Measurements from ENCODE around the gene ANKRD13B. TPM values are rescaled to one million over a fixed set of nuclear protein-coding genes. Genes with fewer than 3 reads are reported as not detected.

ANKRD13B gene
- total and polyA plus RNA-seq, 2 donors (not counting 1 experiment from before 2014, with no cell fraction given): 1.6 to 2.8 TPM

DNA sequence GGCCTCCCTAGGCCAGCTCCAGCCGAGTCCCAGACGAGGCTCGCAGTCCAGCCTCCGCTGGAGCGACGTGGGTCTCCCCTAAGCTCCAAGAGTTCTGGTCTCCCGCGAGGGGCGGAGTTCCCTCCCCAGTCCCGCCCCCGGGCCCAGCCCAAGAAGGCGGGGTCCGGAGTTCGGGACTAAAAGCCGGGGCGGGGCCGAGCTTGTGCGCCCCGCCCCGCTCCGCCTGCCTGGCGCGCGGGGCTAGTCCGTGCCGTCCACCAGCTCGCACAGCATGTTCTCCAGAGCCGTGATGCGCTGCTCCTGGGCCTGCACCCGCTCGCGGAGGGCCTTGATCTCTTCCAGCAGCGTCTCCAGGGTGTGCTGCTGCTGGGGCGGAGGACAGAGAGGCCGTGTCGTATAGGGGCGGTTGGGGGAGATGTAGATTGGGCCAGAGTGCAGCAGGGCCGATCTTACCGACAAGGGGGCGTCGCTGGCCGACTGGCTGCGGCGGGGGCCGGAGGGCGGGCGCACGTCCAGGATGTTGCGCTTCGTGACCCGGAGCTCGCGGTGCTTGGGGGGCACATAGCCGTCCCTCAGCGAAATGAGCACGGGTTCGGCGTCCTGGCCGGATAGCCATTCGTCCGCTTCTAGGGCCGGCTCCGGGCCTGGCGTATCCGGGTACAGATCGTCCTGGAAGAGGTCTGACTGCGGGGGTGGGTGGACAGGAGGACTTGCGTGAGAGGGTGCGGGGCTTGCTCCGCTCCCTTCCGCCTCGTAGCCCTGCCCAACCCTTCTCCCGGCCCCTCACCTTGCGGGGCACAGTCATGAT lies 22.8 kb downstream of the ANKRD13B start:
- ChIA-PET CTCF (interaction anchor here (0.7 to 15.4 kb wide), 11 partner anchors 20 to 314 kb away, joined by 3 to 336 read pairs (median 8); partner anchors contain the start of genes ABHD15, ANKRD13B, GIT1 and SSH2), POLR2A (interaction anchor here (0.7 to 1.6 kb wide), 6 partner anchors 24 to 314 kb away, joined by 3 to 7 read pairs (median 3); partner anchors contain the start of genes ABHD15 and SSH2)
- WGBS (ENCODE audit: insufficient coverage): 2% methylated on average over 69 of the region's 74 CpGs
- TF ChIP-seq, protein P1, sequence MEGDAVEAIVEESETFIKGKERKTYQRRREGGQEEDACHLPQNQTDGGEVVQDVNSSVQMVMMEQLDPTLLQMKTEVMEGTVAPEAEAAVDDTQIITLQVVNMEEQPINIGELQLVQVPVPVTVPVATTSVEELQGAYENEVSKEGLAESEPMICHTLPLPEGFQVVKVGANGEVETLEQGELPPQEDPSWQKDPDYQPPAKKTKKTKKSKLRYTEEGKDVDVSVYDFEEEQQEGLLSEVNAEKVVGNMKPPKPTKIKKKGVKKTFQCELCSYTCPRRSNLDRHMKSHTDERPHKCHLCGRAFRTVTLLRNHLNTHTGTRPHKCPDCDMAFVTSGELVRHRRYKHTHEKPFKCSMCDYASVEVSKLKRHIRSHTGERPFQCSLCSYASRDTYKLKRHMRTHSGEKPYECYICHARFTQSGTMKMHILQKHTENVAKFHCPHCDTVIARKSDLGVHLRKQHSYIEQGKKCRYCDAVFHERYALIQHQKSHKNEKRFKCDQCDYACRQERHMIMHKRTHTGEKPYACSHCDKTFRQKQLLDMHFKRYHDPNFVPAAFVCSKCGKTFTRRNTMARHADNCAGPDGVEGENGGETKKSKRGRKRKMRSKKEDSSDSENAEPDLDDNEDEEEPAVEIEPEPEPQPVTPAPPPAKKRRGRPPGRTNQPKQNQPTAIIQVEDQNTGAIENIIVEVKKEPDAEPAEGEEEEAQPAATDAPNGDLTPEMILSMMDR (IDR thresholded peaks at IDR 0.05): no peak
- no peak for TF ChIP-seq EZH2 (IDR thresholded peaks at IDR 0.05; ENCODE audit: borderline replicate concordance, insufficient read depth, low read depth, low read length, poor library complexity, severe bottlenecking)
- no peak overlapping the region for H3K27ac ChIP-seq (ENCODE audit: low read length in 2 of 2)
- H3K4me1 ChIP-seq (ENCODE audit: control insufficient read depth in 2 of 2, insufficient read depth in 2 of 2, low read length in 2 of 2): peaks cover 51 to 56% of the 10 kb centered on the region in 2 donors
- peak overlapping the region; percentile 100 for H3K4me2 ChIP-seq (replicated peaks; ENCODE audit: low read depth, low read length, poor library complexity, severe bottlenecking)
- H3K9me3 Mint-ChIP-seq (ENCODE audit: insufficient read depth): no peaks in the 10 kb centered on the region
- peaks cover 0 to 40% (median 12%) of the 10 kb centered on the region in 4 experiments for H3K27me3 ChIP-seq (replicated peaks in 1 of 4; ENCODE audit: control extremely low read depth in 1 of 4, control insufficient read depth in 3 of 4, insufficient read depth in 4 of 4, low read length in 3 of 4)
- peaks cover 41% of the 10 kb centered on the region for H4K20me1 ChIP-seq (ENCODE audit: control insufficient read depth, insufficient read depth, low read length, poor library complexity, severe bottlenecking)
- peak overlapping the region; percentile 36 to 73 (median 50) for H3K4me3 ChIP-seq (ENCODE audit: control extremely low read depth in 1 of 5, extremely low read depth in 1 of 5, insufficient read depth in 1 of 5, low read depth in 2 of 5, low read length in 4 of 5)
- H3K9ac ChIP-seq (ENCODE audit: low read length): peak overlapping the region; percentile 68
- peak; percentile 87 for DNase-seq
- peak; percentile 72 for ATAC-seq (ENCODE audit: low read depth)
- H2AFZ ChIP-seq (ENCODE audit: insufficient read depth, low read depth, low read length, poor library complexity, severe bottlenecking): peak overlapping the region; percentile 88
- peaks cover 39% of the 10 kb centered on the region for H3K4me1 Mint-ChIP-seq
- H3K9me3 ChIP-seq (ENCODE audit: control extremely low read depth in 1 of 3, control insufficient read depth in 2 of 3, insufficient read depth in 1 of 3, low read length in 2 of 3): no peaks in the 10 kb centered on the region
- H3K4me3 Mint-ChIP-seq: peak overlapping the region; percentile 90
- intact Hi-C loops (cut with micrococcal nuclease): loop anchor here (1.0 to 10.0 kb wide), 3 partner anchors 47 to 321 kb away; partner anchors contain the start of genes NUFIP2 and TP53I13
- H3K36me3 ChIP-seq (replicated peaks in 1 of 2; ENCODE audit: control extremely low read depth in 1 of 2, control insufficient read depth in 1 of 2, extremely low read depth in 1 of 2, insufficient read depth in 2 of 2, low read length in 1 of 2): no peaks in the 10 kb centered on the region
- no peak overlapping the region for H3K27ac Mint-ChIP-seq
- H3K27me3 Mint-ChIP-seq: peaks cover 5% of the 10 kb centered on the region
- H3K79me2 ChIP-seq (ENCODE audit: control insufficient read depth, insufficient read depth, low read length): peaks cover 6% of the 10 kb centered on the region
